ENCODE measurements around the gene ORM1. TPM values are rescaled to one million over a fixed set of nuclear protein-coding genes. Genes with fewer than 3 reads are reported as not detected.

Gene ORM1
- total RNA-seq, 6 experiments from 2014 or later, result 11,577 to 28,471 (median 22,756) TPM

- H3K9me3 ChIP-seq, result no peaks in the 10 kb centered on the region
- TF ChIP-seq CTCF (IDR thresholded peaks at IDR 0.05) (no peak), POLR2A (IDR thresholded peaks at IDR 0.05) (no peak)
- no peak overlapping the region for H3K4me3 ChIP-seq
- DNase-seq (no peak), ATAC-seq (no peak)
- H3K4me1 ChIP-seq, result peaks cover 0 to 34% (median 20%) of the 10 kb centered on the region in 4 donors
- 33% methylated on average over 1 of the region's 2 CpGs for WGBS (ENCODE audit: insufficient coverage, low coverage, low lambda C conversion rate, missing lambda C conversion rate)
- intact Hi-C loops (cut with DNase I), result no loop called here
- no peaks in the 10 kb centered on the region for H3K27me3 ChIP-seq
- peak overlapping the region; percentile 22 to 82 (median 55) for H3K27ac ChIP-seq
- peaks cover 0 to 58% (median 21%) of the 10 kb centered on the region in 4 donors for H3K36me3 ChIP-seq
Observed at GRCh38 chr9:114363424-114363823, 40.5 kb downstream of the ORM1 start.

GRCh38 chr9:114364134-114365041, 41.5 kb downstream of the ORM1 start:
- no peak for TF ChIP-seq CTCF (IDR thresholded peaks at IDR 0.05)
- Histone ChIP-seq H3K4me1 (peaks cover 0 to 40% (median 20%) of the 10 kb centered on the region in 4 donors), H3K27me3 (no peaks in the 10 kb centered on the region), H3K4me3 (no peak overlapping the region), H3K27ac (peak overlapping the region; percentile 54 to 82 (median 55)), H3K36me3 (peaks cover 0 to 50% (median 16%) of the 10 kb centered on the region in 4 donors), H3K9me3 (no peaks in the 10 kb centered on the region)
- 27% methylated on average over 6 of the region's 6 CpGs for WGBS (ENCODE audit: insufficient coverage, low coverage, low lambda C conversion rate, missing lambda C conversion rate)
- peak; percentile 71 to 80 (median 77) for ATAC-seq
- DNase-seq, result no peak
- intact Hi-C loops (cut with DNase I), result no loop called here

- intact Hi-C loops (cut with DNase I), result no loop called here
- Histone ChIP-seq H3K36me3 (peaks cover 0 to 42% (median 12%) of the 10 kb centered on the region in 4 donors), H3K27ac (peak overlapping the region in 2 of 3 donors; percentile 54 to 82), H3K9me3 (no peaks in the 10 kb centered on the region), H3K4me3 (no peak overlapping the region), H3K27me3 (no peaks in the 10 kb centered on the region), H3K4me1 (peaks cover 0 to 40% (median 20%) of the 10 kb centered on the region in 4 donors)
- TF ChIP-seq POLR2A (IDR thresholded peaks at IDR 0.05) (no peak), CTCF (IDR thresholded peaks at IDR 0.05) (no peak)
- DNase-seq (no peak), ATAC-seq (peak; percentile 39 to 65 (median 50))
- WGBS (ENCODE audit: insufficient coverage, low coverage, low lambda C conversion rate, missing lambda C conversion rate), result 42% methylated on average over 2 of the region's 2 CpGs
Observed at GRCh38 chr9:114365194-114365593, 42.3 kb downstream of the ORM1 start.

- H3K36me3 ChIP-seq, result peaks cover 0 to 29% (median 6%) of the 10 kb centered on the region in 4 donors
- H3K27ac ChIP-seq, result peak overlapping the region; percentile 34 to 82 (median 54)
- no peaks in the 10 kb centered on the region for H3K9me3 ChIP-seq
- peaks cover 0 to 40% (median 20%) of the 10 kb centered on the region in 4 donors for H3K4me1 ChIP-seq
- ATAC-seq, result peak; percentile 3 to 27 (median 11)
- DNase-seq, result no peak
- no peak overlapping the region for H3K4me3 ChIP-seq
- 27% methylated on average over 10 of the region's 10 CpGs for WGBS (ENCODE audit: insufficient coverage, low coverage, low lambda C conversion rate, missing lambda C conversion rate)
- intact Hi-C loops (cut with DNase I), result no loop called here
- H3K27me3 ChIP-seq, result no peaks in the 10 kb centered on the region
- TF ChIP-seq CTCF (IDR thresholded peaks at IDR 0.05) (no peak), POLR2A (IDR thresholded peaks at IDR 0.05) (peak; percentile 6)
Observed at GRCh38 chr9:114366334-114367128, 43.6 kb downstream of the ORM1 start.

Measured in right lobe of liver (tissue), 6 donors.